A172 (cell line): Measurements from ENCODE around the gene ARID5A. TPM values are rescaled to one million over a fixed set of nuclear protein-coding genes. Genes with fewer than 3 reads are reported as not detected.
"Not testable (repeated sequence)": the region's sequence is repeated elsewhere in the genome, so short reads cannot be mapped to it uniquely, and the experiment has no call there.

Experiments used
- DNase-seq: peaks from one replicate; pipeline ENCODE4 v3.0.0-alpha.2; 2015; ENCODE audit warnings: low spot score
- total RNA-seq: library from RNA; depleted of rRNA; stranded (reverse); fragments of >200 nt; shearing (Covaris generic); gene quantifications from 2 replicates; pipeline ENCODE4 v1.2.3, GENCODE V29; 2014

The ARID5A gene
- total RNA-seq, 1 experiment from 2014 or later: 6.9 TPM

DNA sequence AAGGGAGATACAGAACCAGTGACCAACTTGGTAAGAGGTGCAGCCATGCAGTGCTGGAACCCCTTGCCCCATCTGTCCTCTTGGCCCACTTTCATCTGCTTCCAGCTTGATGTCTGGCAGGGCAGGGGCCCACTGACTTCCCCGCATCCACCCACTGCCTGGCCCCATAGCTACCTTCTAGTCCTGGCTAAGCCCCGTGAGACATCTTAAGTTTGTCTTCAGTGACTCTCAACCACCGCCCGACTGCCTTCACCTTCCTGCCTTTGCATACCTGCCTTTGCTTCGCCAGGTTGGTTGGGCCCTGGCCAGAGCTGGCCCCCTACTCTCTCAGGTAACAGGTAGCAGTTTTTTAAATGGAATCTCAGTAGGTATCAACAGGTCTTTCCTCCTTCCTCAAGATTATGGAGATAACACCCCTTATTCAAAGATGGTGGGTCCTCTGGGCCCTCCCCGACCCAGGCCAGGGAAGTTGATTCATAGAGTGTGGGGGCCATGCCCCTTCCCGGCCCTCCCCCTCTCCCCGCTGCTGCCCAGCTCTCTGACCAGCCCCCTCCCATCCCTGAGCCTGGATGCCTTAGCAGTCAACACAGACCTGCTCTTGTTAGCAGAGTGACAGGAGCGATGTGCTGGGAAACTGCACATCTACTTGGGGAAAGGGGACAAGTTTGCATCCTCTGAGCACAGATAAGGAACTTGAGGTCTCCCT lies 2.8 kb downstream of the ARID5A start:
- DNase-seq: no peak

DNA sequence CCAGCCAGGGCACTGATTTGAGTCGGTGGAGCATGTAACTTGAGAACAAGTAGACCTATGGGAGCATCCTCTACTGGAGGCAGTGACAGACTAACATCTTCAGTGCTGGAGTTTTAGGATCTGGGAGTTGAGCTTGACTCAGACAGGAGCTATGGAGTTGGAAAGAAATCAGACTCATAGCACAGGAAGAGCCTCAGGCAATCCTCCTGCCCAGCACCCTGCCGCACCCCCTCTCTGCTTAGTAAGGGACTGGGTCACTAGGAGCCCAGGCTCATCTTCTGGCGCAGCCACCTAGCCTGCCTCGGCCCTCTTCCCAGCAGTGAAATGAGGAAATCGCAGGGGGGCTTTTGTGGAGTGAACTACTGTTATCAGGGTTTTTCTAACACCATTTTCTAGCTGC lies 3.6 kb downstream of the ARID5A start:
- peak; percentile 57 for DNase-seq

DNA sequence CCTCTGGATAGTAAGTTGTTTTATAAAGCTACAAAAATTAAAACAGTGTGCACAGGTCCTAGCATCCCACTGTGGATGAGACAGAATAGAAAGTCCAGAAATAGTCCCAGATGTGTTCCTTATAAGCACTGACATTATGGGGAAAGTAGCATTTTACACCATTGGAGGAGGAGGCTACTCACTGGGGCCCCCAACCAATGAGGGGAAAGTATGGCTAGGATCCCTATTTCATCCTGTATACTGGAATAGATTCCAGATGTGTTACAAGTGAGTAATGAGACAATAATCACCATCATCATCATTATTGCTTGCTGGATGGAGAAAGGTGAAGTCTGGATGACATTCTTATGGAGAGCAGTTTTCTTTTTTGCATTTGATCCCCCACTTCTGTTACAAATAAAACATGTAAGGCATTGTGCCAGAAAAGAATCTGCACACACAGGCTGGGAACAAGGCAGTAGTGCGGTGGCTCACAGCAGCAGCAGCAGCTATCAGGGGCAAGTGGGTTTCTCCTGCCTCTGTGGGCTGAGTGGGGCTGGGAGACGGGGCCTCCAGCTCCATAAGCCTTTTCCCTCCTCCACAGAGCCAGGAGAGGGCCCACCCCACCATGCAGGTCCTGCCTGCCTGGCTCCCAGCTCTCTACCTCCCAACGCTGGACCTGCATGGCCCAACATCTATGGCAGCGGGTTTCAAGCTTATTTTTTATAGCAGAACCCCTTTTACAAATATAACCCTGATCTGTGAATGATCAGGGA lies 5.0 kb downstream of the ARID5A start:
- DNase-seq: no peak

DNA sequence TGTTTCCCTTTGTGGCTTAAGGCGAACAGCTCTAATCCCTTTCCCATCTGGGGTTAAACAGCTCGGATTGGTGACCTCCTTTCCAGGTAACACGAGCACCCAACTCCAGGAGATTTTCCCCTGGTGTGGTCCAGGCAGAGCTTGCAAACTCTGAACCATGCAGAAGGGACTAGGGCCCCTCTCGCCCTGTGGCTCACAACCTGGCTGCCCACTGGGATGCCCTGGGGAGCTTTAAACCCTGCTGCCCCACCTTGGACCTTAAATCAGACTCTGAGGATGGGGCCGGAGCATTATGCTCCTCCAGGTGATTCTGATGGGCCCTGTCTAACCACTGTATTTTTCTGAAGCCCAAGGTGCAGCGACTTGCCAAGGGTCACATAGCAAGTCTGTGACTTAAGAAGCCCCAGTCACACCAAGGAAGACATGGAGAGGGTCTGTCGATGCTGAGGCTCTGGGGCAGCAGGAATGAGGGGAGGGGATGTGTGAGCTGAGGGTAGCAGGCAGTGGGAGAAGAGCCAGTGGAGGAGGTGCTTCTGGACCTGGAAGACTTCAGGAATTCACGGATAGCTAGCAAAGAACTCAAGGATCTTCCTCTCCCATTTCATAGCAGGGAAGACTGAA lies 5.9 kb downstream of the ARID5A start:
- no peak for DNase-seq

DNA sequence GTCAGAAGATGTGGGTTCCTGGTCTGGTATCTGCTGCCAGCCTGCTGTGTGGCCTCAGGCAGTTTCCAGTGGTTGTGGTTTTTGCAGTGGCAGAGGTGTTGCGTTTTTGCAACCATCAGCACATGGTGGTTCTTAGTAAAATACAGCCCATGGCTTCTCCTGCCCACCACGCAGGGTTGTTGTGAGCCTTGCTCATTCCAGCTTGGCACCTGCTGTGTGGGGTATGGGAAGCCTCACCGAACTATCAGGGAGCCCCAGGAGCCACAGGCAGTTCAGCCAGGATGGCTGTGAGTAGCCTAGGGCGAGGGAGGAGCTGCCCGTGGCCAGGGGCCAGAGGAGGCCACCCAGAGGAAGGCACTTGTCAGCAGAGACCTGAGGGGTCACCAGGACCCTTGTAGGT lies 9.8 kb downstream of the ARID5A start:
- DNase-seq: no peak

DNA sequence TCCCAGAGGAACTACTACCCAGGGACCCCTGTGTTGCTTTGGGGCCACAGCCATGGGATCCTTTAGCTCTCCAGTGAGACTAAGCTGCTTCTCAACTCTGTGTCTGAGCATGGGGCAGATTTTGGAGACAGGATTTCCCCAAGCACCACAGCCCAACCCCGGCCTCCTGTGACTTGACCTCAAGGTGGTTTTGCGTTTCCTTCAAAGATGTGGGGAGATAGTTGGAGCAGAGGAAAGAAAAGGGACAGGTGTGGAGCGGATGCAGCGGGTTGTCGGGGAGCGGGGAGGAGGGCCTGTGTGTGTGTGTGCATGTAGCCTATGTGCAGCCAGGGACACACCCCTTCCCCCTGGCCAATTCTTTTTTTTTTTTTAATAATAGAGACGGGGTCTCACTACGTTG lies 10.2 kb downstream of the ARID5A start:
- DNase-seq: no peak

DNA sequence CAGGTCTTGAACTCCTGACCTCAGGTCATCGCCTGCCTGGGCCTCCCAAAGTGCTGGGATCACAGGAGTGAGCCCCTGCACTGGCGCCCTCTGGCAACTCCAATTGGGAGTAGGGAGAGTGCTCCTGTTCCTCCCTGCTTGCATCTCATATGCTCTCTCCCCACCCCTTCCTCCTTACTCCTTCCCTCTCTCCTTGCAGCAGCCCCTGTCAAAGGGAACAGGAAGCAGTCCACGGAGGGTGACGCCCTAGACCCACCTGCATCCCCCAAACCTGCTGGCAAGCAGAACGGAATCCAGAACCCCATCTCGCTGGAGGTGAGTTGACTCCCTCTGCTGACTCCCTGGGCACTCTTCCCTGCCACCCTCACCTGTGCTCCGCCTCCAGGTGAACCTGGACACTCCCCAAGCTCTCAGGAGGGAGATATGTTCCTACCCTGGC lies 10.7 kb downstream of the ARID5A start:
- DNase-seq: no peak

DNA sequence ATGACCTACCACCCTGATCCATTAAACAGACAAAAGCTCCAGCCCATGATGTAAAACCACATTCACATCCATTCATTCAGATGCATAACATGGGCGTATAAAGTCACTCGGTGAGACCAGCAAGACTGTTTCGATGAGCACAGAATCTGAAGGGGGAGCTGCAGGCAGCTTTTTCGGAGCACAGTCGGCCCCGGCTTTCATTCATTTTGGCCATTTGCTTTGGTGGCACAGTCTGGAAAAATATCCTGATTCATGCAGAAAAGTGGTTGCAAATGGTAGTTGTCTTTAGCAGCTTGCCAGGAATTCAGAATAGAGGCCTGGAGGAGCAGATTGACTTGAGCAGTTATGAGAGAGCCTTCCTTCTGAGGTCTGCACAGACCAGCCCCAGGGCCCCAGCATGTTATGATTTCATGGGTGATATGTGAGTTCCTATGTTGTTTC lies 11.2 kb downstream of the ARID5A start:
- DNase-seq: no peak

DNA sequence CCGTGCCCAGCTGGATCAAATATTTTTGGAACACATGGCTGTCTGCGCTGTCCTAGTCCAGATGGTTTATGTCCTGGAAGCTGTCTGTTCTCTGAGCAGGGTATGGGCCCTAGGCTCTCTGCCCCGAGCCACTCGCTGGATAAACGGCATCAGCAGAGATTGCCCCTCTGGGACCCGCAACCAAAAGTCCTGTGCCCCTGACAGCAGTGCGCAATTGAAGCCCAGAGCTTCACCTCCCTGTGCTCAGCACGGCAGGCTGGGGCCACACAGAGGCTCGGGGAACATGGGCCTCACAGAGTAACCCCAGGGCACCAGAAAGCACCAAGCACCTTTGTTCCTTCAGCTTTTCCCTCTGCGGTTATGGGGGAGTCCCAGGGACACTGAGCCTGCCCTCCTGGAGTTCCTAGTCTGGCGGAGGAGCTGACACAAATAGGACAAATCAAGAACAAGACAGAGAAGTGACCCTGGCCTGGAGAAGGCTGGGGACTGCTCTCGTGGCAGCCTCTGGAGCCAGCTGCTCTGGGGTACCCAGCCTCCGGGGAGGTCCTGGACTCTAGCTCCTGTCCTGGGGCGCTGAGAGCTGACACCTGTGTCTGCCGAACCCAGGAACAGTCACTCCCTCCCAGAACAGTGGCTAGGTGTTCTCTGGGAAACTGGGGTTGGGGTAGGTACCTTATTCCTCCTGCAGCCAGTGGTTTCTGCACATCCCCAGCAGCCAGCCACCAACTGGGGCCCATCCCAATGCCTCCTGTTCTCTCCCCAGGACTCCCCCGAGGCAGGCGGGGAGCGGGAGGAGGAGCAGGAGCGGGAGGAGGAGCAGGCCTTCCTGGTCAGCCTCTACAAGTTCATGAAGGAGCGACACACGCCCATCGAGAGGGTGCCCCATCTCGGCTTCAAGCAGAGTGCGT lies 12.3 kb downstream of the ARID5A start:
- no peak for DNase-seq

DNA sequence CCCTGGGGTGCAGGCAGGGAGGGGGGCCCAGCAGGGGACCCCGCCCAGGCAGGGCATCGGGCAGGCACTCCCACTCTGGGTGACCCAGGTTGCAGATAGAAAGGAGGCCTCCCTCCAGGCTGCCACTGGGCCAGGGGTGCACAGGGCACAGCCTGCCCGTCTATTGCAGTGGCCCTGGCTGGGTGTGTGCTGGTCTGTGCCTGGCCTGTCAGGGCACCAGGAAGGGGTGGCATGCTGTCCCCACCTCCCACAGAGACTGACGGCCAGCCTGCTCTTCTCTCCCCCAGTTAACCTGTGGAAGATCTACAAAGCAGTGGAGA lies 12.9 kb downstream of the ARID5A start:
- no peak for DNase-seq

DNA sequence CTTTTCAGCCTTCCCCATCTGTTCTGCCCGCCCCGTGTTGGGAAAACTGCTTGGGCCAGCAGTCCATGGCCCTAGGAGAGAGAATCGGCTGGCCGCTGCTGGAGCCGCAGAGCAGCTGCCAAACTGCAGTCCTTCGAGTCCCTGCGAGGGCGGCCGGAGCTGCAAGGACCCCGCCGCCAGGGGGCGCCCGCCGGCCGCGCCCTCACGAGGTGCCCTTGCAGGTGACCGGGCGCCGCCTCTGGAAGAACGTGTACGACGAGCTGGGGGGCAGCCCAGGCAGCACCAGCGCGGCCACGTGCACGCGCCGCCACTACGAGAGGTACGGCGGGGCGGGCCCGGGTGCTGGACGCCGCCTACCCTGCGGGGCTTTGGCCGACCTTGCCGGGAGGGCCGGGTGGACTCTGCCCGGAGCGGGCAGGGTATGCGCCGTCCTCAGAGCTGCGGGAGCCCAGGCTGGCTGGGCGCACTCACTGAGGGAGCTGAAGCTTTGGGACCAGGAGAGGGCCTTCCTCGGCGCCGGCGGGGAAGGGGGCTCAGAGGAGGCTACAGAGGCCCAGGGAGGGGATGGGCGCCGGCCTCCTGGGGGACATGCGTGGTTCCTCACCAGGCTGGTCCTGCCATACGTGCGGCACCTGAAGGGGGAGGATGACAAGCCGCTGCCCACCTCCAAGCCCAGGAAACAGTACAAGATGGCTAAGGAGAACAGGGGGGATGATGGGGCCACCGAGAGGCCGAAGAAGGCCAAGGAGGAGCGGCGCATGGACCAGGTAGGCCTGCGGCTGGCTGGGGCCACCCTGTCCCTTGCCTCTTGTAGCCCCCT lies 13.6 kb downstream of the ARID5A start:
- no peak for DNase-seq

DNA sequence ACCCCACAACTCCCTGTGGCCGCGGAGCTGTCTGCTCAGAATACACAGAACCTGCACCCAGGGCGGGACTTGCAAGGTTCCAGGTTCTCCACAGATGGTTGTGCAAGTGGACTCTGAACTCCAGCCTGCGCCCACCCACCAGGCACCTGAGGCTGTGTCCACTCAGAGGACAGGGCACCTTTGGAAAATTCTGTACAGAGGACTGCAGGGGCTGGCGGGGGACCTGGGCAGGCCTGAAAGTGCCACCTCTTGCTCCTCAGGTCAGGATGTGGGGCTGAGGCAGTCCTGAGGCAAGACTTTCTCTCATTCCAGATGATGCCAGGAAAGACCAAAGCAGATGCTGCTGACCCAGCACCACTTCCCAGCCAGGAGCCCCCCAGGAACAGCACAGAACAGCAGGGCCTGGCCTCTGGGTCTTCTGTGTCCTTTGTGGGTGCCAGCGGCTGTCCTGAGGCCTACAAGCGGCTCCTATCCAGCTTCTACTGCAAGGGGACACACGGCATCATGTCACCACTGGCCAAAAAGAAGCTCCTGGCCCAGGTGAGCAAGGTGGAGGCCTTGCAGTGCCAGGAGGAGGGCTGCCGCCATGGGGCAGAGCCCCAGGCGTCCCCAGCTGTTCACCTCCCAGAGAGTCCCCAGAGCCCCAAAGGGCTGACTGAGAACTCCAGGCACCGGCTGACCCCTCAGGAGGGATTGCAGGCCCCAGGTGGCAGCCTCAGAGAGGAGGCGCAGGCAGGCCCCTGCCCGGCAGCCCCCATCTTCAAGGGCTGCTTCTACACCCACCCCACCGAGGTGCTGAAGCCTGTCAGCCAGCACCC lies 14.4 kb downstream of the ARID5A start:
- no peak for DNase-seq

DNA sequence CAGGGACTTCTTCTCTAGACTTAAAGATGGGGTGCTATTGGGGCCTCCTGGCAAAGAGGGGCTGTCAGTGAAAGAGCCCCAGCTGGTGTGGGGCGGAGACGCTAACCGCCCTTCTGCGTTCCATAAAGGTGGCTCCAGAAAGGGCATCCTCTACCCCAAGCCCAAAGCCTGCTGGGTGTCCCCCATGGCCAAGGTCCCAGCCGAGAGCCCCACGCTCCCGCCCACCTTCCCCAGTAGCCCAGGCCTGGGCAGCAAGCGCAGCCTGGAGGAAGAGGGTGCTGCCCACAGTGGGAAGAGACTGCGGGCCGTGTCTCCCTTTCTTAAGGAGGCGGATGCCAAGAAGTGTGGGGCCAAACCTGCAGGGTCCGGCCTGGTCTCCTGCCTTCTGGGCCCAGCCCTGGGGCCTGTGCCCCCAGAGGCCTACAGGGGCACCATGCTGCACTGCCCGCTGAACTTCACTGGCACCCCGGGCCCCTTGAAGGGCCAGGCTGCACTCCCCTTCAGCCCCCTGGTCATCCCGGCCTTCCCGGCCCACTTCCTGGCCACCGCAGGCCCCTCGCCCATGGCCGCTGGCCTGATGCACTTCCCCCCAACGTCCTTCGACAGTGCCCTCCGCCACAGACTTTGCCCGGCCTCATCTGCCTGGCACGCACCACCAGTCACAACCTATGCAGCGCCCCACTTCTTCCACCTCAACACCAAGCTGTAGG lies 15.2 kb downstream of the ARID5A start:
- no peak for DNase-seq

DNA sequence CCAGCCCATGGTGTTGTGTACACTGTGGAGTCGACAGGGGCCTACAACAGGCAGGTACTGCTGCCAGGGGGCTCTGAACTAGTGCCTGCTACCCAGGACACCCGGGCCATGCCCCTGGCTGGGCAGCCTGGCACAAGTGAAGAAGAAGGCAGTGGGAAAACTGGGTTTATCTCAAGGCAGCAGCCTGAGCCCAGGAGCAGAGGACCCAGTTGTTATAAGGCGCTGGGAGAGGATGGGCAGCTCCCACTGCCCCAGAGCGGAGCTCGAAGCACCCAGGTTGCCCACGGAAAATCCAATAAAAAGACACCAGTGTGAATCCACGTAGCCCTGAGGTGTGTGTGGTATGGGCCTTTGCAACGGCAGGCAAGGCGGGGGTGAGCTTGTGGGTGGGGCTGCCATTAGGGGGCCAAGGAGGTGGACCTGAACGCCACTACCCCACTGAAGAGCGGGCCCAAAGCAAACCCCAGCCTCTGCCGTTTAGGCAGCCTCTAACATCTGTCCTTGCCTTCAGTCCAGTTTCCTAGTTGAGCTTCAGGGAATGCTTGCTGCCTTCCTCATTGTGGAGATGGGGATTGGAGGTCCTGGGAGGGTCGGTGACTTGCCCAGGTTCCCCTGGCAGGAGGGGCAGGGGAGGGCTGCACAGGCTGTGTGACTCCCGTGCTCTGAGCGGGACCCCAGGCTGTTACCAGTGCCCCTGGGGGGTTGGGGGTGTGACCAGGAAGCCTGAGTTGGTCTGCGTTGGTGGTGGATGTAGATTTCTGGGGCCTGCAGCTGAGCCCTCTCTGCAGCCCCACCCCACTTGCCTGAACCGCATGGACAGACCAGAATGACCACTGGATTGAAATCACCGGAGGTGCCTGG lies 16.0 kb downstream of the ARID5A start:
- DNase-seq: no peak

DNA sequence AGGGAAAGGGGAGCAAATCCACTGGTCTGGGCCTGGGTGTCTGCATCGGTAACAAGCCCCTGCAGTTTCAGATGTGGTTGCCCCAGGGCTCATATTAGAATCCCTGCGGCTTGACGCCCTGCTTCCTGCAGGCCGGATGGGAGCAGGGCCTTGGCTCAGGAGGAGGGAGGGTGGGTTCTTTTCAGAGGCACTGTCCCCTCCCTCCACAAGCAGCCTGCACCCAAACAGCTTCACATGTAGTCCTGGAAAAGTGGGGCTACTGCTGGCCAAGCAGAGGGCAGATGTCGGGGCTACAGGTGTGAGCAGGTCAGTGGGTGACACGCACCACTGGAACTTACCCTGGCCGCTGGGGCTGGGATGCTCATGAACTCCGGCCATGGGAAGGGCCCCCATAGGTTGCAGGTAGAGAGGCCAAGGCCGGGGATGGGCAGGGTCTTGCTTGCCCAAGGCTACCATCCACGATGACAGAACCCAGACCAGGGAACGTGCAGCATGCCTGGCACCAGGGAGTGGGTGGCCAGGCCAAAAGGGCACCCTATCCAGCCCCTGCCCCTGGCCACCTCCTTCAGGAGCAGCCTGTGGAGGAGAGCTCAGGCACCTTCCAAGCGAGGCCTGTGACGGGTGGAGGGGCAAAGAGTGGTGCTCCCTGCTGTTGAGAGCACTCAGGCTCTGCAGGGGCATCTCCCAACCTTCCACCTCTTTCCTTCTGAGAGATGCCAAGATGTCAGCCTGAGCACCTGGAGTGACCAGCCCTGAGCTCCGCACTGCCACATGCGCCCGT lies 16.8 kb downstream of the ARID5A start:
- DNase-seq: no peak

DNA sequence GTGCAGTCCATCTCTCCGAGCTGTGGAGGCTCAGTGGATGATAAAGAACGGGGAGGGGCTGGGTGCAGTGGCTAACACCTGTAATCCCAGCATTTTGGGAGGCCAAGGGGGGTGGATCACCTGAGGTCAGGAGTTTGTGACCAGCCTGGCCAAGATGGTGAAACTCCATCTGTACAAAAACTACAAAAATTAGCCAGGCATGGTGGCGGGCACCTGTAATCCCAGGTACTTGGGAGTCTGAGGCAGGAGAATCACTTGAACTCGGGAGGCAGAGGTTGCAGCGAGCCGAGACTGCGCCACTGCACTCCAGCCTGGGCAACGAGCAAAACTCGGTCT lies 17.4 kb downstream of the ARID5A start:
- DNase-seq: not testable (repeated sequence)

DNA sequence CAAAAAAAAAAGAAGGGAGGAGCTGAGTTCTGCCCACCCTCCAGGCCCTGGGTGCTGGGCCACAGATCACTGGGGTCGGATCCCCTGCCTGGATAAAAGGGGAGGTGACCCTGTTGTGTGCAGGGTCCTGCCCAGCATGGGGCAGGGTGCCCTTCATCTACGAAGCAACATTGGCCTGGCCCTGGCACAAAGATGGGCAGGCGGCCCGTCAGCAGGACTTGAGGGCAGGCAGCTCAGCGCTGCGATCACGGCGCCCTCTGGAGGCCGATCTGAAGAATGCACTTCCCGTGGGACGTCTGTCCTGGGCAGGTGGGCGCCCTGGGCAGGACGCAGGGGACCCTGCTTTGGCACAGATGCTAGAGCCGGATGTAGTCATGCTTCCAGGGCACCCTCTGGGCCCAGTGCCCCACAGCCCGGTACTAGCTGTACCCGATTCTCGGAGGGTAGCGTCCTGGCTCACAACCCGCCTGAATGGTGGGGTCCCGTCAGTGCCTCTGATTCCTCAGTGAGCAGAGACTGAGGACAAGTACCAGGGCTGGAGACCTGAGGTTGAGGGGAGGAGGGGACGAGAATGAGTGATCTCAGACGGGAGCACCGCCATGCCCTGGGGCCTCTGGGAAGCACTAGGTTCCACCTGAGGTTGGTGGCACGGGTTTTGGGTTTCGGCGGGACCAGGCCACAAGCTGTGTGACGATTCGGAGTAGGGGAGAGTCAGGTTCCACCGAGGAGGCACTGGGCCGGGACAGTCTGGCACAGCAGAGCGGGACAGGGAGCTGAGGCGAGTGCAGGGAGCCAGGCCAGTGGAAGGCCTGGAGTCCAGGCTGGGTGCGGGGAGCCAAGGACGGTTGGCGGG lies 18.0 kb downstream of the ARID5A start:
- DNase-seq: peak; percentile 40
